DOHH2 (cell line): ENCODE measurements around the gene FAM53C.

ENCODE experiments used
- H3F3A ChIP-seq: fragments of 200-600 bp; sonication (generic), shearing (Covaris generic); 2 replicates; pipeline ENCODE4 v1.6.0; 2016; ENCODE audit warnings: antibody characterized with exemption, mild to moderate bottlenecking; ENCODE audit not compliant: control insufficient read depth, insufficient read depth
- H3K27ac ChIP-seq: fragments of 200-600 bp; sonication (generic); 2 replicates; pipeline ENCODE4 v1.5.1; 2014; ENCODE audit warnings: low read depth, mild to moderate bottlenecking, low read length, moderate library complexity
- H3K27me3 ChIP-seq: fragments of 200-600 bp; sonication (generic); 2 replicates; pipeline ENCODE4 v1.6.1; 2014; ENCODE audit warnings: mild to moderate bottlenecking, low read length, mixed read lengths; ENCODE audit not compliant: control insufficient read depth
- H3K36me3 ChIP-seq: fragments of 200-600 bp; sonication (generic); 2 replicates; pipeline ENCODE4 v1.6.1; 2014; ENCODE audit warnings: mild to moderate bottlenecking, low read length, moderate library complexity, mixed read lengths; ENCODE audit not compliant: control insufficient read depth
- H3K4me1 ChIP-seq: fragments of 200-600 bp; sonication (generic); 2 replicates; pipeline ENCODE4 v1.6.1; 2014; ENCODE audit warnings: mild to moderate bottlenecking, low read length, mixed read lengths; ENCODE audit not compliant: control insufficient read depth
- H3K4me2 ChIP-seq: fragments of 200-600 bp; sonication (generic); 2 replicates; pipeline ENCODE4 v1.6.0; 2014; ENCODE audit warnings: mild to moderate bottlenecking, low read length, moderate library complexity
- H3K4me3 ChIP-seq: fragments of 200-600 bp; sonication (generic); 2 replicates; pipeline ENCODE4 v1.5.1; 2014; ENCODE audit warnings: mild to moderate bottlenecking, low read length, mixed read lengths
- H3K79me2 ChIP-seq: fragments of 200-600 bp; sonication (generic); 2 replicates; pipeline ENCODE4 v1.6.1; 2014; ENCODE audit warnings: mild to moderate bottlenecking, low read length, mixed read lengths; ENCODE audit not compliant: control insufficient read depth
- H3K9me2 ChIP-seq: fragments of 200-600 bp; sonication (generic); replicated peaks from 2 replicates; pipeline ENCODE4 v1.6.1; 2014; ENCODE audit warnings: mild to moderate bottlenecking, low read length, mixed read lengths; ENCODE audit not compliant: control insufficient read depth
- H3K9me3 ChIP-seq: fragments of 200-600 bp; sonication (generic); 2 replicates; pipeline ENCODE4 v1.6.1; 2014; ENCODE audit warnings: antibody characterized with exemption, low read length, mixed read lengths; ENCODE audit not compliant: control insufficient read depth, insufficient read depth
- H4K20me1 ChIP-seq: fragments of 200-600 bp; sonication (generic); 2 replicates; pipeline ENCODE4 v1.6.0; 2014; ENCODE audit warnings: low read depth, mild to moderate bottlenecking, antibody characterized with exemption, low read length, moderate library complexity; ENCODE audit not compliant: control insufficient read depth, insufficient read depth
- EZH2phosphoT487 ChIP-seq: fragments of 200-600 bp; sonication (generic); IDR thresholded peaks from 2 replicates; pipeline ENCODE4 v1.6.1; 2017; ENCODE audit warnings: borderline replicate concordance, mild to moderate bottlenecking, antibody characterized with exemption, low read length, moderate library complexity, mixed read lengths
- TF ChIP-seq, protein P1 (sequence below): fragments of 200-600 bp; sonication (generic); IDR thresholded peaks from one replicate; pipeline ENCODE4 v1.5.1; 2014; ENCODE audit warnings: antibody characterized with exemption, mild to moderate bottlenecking, low read depth, low read length; ENCODE audit not compliant: poor library complexity, severe bottlenecking

The FAM53C gene

DNA sequence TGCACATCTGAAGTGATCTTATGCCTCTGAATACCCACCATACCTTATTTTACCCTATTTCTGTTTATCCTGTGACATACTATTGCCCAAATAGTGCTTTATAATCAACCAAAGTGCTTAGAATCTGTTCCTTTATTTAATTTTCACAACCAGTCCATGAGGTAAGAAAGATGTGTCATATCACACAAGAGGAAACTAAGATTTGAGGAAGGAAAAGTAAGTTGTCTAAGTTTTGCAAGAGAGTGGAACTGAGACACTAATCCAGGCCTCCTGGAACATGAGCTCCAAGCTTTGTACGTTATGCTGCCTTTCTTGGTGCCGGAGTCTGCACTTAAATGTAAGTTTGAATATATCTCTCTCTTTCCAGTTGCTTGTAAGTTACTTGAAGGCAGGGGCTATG lies 31.6 kb downstream of the FAM53C start:
- peaks cover 85% of the 10 kb centered on the region for H3K79me2 ChIP-seq
- no peaks in the 10 kb centered on the region for H3K9me2 ChIP-seq
- H3K27me3 ChIP-seq: no peaks in the 10 kb centered on the region
- H3K36me3 ChIP-seq: peaks cover 17% of the 10 kb centered on the region
- peaks cover 10% of the 10 kb centered on the region for H4K20me1 ChIP-seq
- no peak overlapping the region for H3K27ac ChIP-seq
- H3K4me3 ChIP-seq: no peak overlapping the region
- H3F3A ChIP-seq: no peaks in the 10 kb centered on the region
- TF ChIP-seq, protein P1, sequence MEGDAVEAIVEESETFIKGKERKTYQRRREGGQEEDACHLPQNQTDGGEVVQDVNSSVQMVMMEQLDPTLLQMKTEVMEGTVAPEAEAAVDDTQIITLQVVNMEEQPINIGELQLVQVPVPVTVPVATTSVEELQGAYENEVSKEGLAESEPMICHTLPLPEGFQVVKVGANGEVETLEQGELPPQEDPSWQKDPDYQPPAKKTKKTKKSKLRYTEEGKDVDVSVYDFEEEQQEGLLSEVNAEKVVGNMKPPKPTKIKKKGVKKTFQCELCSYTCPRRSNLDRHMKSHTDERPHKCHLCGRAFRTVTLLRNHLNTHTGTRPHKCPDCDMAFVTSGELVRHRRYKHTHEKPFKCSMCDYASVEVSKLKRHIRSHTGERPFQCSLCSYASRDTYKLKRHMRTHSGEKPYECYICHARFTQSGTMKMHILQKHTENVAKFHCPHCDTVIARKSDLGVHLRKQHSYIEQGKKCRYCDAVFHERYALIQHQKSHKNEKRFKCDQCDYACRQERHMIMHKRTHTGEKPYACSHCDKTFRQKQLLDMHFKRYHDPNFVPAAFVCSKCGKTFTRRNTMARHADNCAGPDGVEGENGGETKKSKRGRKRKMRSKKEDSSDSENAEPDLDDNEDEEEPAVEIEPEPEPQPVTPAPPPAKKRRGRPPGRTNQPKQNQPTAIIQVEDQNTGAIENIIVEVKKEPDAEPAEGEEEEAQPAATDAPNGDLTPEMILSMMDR: no peak
- no peak for TF ChIP-seq EZH2phosphoT487
- peaks cover 16% of the 10 kb centered on the region for H3K4me1 ChIP-seq
- no peaks in the 10 kb centered on the region for H3K9me3 ChIP-seq
- peak overlapping the region; percentile 28 for H3K4me2 ChIP-seq

DNA sequence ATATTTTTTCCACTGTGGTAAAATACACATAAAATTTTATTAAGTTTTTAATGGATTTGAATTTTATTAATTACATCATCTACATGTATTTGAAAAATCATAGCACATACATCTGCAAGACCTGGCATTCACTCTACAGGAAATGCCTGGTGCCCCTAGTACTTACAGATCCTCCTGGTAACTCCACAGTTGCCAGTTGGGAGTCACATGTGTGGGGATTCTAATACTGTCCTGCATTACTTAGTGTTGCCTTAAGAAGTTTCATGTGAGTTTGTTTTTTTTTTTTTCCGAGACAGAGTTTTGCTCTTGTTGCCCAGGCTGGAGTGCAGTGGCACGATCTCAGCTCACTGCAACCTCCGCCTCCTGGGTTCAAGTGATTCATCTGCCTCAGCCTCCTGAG lies 32.5 kb downstream of the FAM53C start:
- H4K20me1 ChIP-seq: peaks cover 9% of the 10 kb centered on the region; the same call in 1 of the 2 replicates
- H3K27me3 ChIP-seq: no peaks in the 10 kb centered on the region
- no peaks in the 10 kb centered on the region for H3F3A ChIP-seq
- peaks cover 16% of the 10 kb centered on the region for H3K4me1 ChIP-seq
- no peak overlapping the region for H3K4me2 ChIP-seq
- H3K4me3 ChIP-seq: no peak overlapping the region
- no peak overlapping the region for H3K27ac ChIP-seq
- H3K79me2 ChIP-seq: peaks cover 77% of the 10 kb centered on the region
- H3K9me2 ChIP-seq: no peaks in the 10 kb centered on the region
- TF ChIP-seq, protein P1: no peak
- TF ChIP-seq EZH2phosphoT487: no peak
- H3K36me3 ChIP-seq: peaks cover 21% of the 10 kb centered on the region
- H3K9me3 ChIP-seq: no peaks in the 10 kb centered on the region

GRCh38 chr5:138371454-138371853 lies 33.4 kb downstream of the FAM53C start:
- Histone ChIP-seq H3K9me3 (no peaks in the 10 kb centered on the region), H3K27ac (no peak overlapping the region), H3K9me2 (no peaks in the 10 kb centered on the region), H4K20me1 (peaks cover 9% of the 10 kb centered on the region; the same call in 1 of the 2 replicates), H3K79me2 (peaks cover 68% of the 10 kb centered on the region), H3K36me3 (peaks cover 24% of the 10 kb centered on the region), H3K4me1 (peaks cover 16% of the 10 kb centered on the region), H3F3A (no peaks in the 10 kb centered on the region), H3K4me2 (no peak overlapping the region), H3K4me3 (no peak overlapping the region), H3K27me3 (no peaks in the 10 kb centered on the region)
- TF ChIP-seq EZH2phosphoT487: no peak
- TF ChIP-seq, protein P1: no peak

- peaks cover 31% of the 10 kb centered on the region for H3K36me3 ChIP-seq
- H3K9me3 ChIP-seq: no peaks in the 10 kb centered on the region
- H3F3A ChIP-seq: no peaks in the 10 kb centered on the region
- no peaks in the 10 kb centered on the region for H3K27me3 ChIP-seq
- peaks cover 60% of the 10 kb centered on the region for H3K79me2 ChIP-seq
- no peak overlapping the region for H3K27ac ChIP-seq
- peaks cover 16% of the 10 kb centered on the region for H3K4me1 ChIP-seq
- no peak overlapping the region for H3K4me3 ChIP-seq
- no peak for TF ChIP-seq EZH2phosphoT487
- TF ChIP-seq, protein P1: no peak
- peaks cover 9% of the 10 kb centered on the region; the same call in 1 of the 2 replicates for H4K20me1 ChIP-seq
- H3K9me2 ChIP-seq: no peaks in the 10 kb centered on the region
- no peak overlapping the region for H3K4me2 ChIP-seq
Measured at GRCh38 chr5:138372225-138372624, 34.2 kb downstream of the FAM53C start.
